HepG2 (cell line): Measurements from ENCODE around the gene STARD6. TPM values are rescaled to one million over a fixed set of nuclear protein-coding genes. Genes with fewer than 3 reads are reported as not detected.

Source experiments
- ASH2L ChIP-seq: fragments of 300-600, 200-600 bp; sonication (generic); IDR thresholded peaks from 2 replicates; pipeline ENCODE4 v1.7.0; 2017; ENCODE audit warnings: low read depth, mild to moderate bottlenecking, moderate library complexity, mixed read lengths, low read length; ENCODE audit not compliant: insufficient read length
- FOXJ3 ChIP-seq: sonication (generic); formaldehyde crosslinking; IDR thresholded peaks from 2 replicates; pipeline ENCODE4 v1.4.0; 2020; ENCODE audit warnings: missing genetic modification reagents, mild to moderate bottlenecking, borderline replicate concordance
- JARID2 ChIP-seq: sonication (generic); formaldehyde crosslinking; IDR thresholded peaks from 2 replicates; pipeline ENCODE4 v1.8.1; 2023; ENCODE audit warnings: missing genetic modification reagents, inconsistent platforms; ENCODE audit not compliant: insufficient replicate concordance
- KDM5B ChIP-seq: sonication (generic); formaldehyde crosslinking; IDR thresholded peaks from 2 replicates; pipeline ENCODE4 v1.4.0; 2020; ENCODE audit warnings: missing genetic modification reagents, mild to moderate bottlenecking, borderline replicate concordance
- MIER2 ChIP-seq: IDR thresholded peaks from 2 replicates; pipeline ENCODE4 v1.6.1; 2016; ENCODE audit warnings: missing biosample characterization, missing genetic modification reagents
- NCOA1 ChIP-seq: sonication (generic); formaldehyde crosslinking; IDR thresholded peaks from 2 replicates; pipeline ENCODE4 v1.9.0; 2021; ENCODE audit warnings: missing genetic modification reagents
- NPAS2 ChIP-seq: sonication (generic); formaldehyde crosslinking; IDR thresholded peaks from 2 replicates; pipeline ENCODE4 v1.8.0; 2022; ENCODE audit warnings: mild to moderate bottlenecking, missing genetic modification reagents, borderline replicate concordance
- SMARCE1 ChIP-seq: fragments of 450-650 bp; IDR thresholded peaks from 2 replicates; pipeline ENCODE4 v1.6.1; 2017; ENCODE audit warnings: borderline replicate concordance
- SP2 ChIP-seq: sonication (generic); formaldehyde crosslinking; IDR thresholded peaks from 2 replicates; pipeline ENCODE4 v1.5.1; 2020; ENCODE audit warnings: mild to moderate bottlenecking, missing genetic modification reagents
- XRCC5 ChIP-seq: fragments of 200-400 bp; formaldehyde crosslinking; optimal IDR thresholded peaks from 2 replicates; pipeline ENCODE3; 2017; ENCODE audit warnings: mild to moderate bottlenecking, low read length
- ZBTB8A ChIP-seq: sonication (generic); formaldehyde crosslinking; IDR thresholded peaks from 2 replicates; pipeline ENCODE4 v1.4.0; 2020; ENCODE audit warnings: mild to moderate bottlenecking, low read depth, missing genetic modification reagents, borderline replicate concordance
- ZNF160 ChIP-seq: sonication (generic); formaldehyde crosslinking; IDR thresholded peaks from 2 replicates; pipeline ENCODE4 v1.8.0; 2022; ENCODE audit warnings: mild to moderate bottlenecking, inconsistent platforms, missing genetic modification reagents
- ZNF24 ChIP-seq: fragments of 450-650 bp; IDR thresholded peaks from 2 replicates; pipeline ENCODE4 v1.6.1; 2017; ENCODE audit warnings: antibody characterized with exemption, mild to moderate bottlenecking
- ZNF281 ChIP-seq: sonication (generic); formaldehyde crosslinking; IDR thresholded peaks from 2 replicates; pipeline ENCODE4 v1.4.0; 2020; ENCODE audit warnings: missing genetic modification reagents, borderline replicate concordance
- ZNF644 ChIP-seq: IDR thresholded peaks from 2 replicates; pipeline ENCODE4 v1.6.1; 2016; ENCODE audit warnings: low read depth
- ZNF710 ChIP-seq: sonication (generic); formaldehyde crosslinking; IDR thresholded peaks from 2 replicates; pipeline ENCODE4 v1.5.0; 2020; ENCODE audit warnings: mild to moderate bottlenecking, missing genetic modification reagents, borderline replicate concordance
- polyA plus RNA-seq, 8 experiments: library from polyadenylated mRNA; depleted of rRNA in 3 of 8; stranded (reverse) in 7 of 8; unstranded in 1 of 8; fragments of >200 nt; fragmentation: Illumina TruSeq in 4 of 8; extraction: Trizol in 4 of 8; gene quantifications; 2 replicates each; pipeline versions ENCODE4 v1.2.1 to v1.2.3, GENCODE V29; 2011 to 2016; ENCODE audit warnings: low read depth in 4 of 8, missing spikeins in 1 of 8, mixed read lengths in 1 of 8; ENCODE audit not compliant: insufficient read depth in 1 of 8
- total RNA-seq, 5 experiments: library from RNA; depleted of rRNA; stranded (reverse); fragments of >200 nt; fragmentation: Illumina TruSeq; extraction: Trizol; gene quantifications; 2 replicates each; pipeline ENCODE4 v1.2.3, GENCODE V29; 2016; ENCODE audit warnings: low read depth in 1 of 5
- TF ChIP-seq, protein P1 (sequence below): IDR thresholded peaks from 2 replicates; pipeline ENCODE4 v1.6.1; 2016; ENCODE audit warnings: low read depth, borderline replicate concordance
- TF ChIP-seq, protein P2 (sequence below): fragments of 450-650 bp; IDR thresholded peaks from 2 replicates; pipeline ENCODE4 v1.6.1; 2017
- TF ChIP-seq, protein P3 (sequence below): sonication (generic); formaldehyde crosslinking; IDR thresholded peaks from 2 replicates; pipeline ENCODE4 v1.8.1; 2023; ENCODE audit warnings: mild to moderate bottlenecking, missing genetic modification reagents, borderline replicate concordance

STARD6 gene
- total and polyA plus RNA-seq, 2 of the 13 experiments (the other 11 are each of a cell fraction or from before 2014, with no cell fraction given): not detected

- TF ChIP-seq, protein P1, sequence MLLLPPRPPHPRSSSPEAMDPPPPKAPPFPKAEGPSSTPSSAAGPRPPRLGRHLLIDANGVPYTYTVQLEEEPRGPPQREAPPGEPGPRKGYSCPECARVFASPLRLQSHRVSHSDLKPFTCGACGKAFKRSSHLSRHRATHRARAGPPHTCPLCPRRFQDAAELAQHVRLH: peak; percentile 59; the same call in 1 of the 2 replicates
- TF ChIP-seq FOXJ3 (CRISPR knock-in tag) (no peak), ZNF710 (CRISPR knock-in tag) (no peak), ZBTB8A (no peak), ZNF160 (CRISPR knock-in tag) (no peak), SP2 (CRISPR knock-in tag) (no peak; the same call in 1 of the 2 replicates), ASH2L (peak; percentile 83), MIER2 (CRISPR knock-in tag) (no peak; the same call in 1 of the 2 replicates), ZNF644 (CRISPR knock-in tag) (no peak), XRCC5 (peak; percentile 56), SMARCE1 (no peak), KDM5B (no peak; the same call in 1 of the 2 replicates), ZNF281 (no peak), NPAS2 (CRISPR knock-in tag) (no peak), JARID2 (no peak), ZNF24 (no peak), NCOA1 (CRISPR knock-in tag) (no peak)
- TF ChIP-seq, protein P2, sequence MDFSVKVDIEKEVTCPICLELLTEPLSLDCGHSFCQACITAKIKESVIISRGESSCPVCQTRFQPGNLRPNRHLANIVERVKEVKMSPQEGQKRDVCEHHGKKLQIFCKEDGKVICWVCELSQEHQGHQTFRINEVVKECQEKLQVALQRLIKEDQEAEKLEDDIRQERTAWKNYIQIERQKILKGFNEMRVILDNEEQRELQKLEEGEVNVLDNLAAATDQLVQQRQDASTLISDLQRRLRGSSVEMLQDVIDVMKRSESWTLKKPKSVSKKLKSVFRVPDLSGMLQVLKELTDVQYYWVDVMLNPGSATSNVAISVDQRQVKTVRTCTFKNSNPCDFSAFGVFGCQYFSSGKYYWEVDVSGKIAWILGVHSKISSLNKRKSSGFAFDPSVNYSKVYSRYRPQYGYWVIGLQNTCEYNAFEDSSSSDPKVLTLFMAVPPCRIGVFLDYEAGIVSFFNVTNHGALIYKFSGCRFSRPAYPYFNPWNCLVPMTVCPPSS: no peak
- TF ChIP-seq, protein P3, sequence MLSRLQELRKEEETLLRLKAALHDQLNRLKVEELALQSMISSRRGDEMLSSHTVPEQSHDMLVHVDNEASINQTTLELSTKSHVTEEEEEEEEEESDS (CRISPR knock-in tag): no peak
Measured at GRCh38 chr18:54357660-54358494, at the start of gene STARD6, which contains the start of gene C18orf54 (continued).
